H1 (cell line): ENCODE data around the gene MEGF11. TPM values are rescaled to one million over a fixed set of nuclear protein-coding genes. Genes with fewer than 3 reads are reported as not detected.

ENCODE experiments used
- CTCF ChIA-PET: fragments of 300-600 bp; sonication (Branson Sonifier 250); formaldehyde crosslinking; loops from one replicate; lab custom pipeline; 2021; ENCODE audit not compliant: partially characterized antibody; lab: Charles Lee
- POLR2A ChIA-PET: fragments of 300-600 bp; sonication (Branson Sonifier 250); formaldehyde crosslinking; loops from one replicate; lab custom pipeline; 2021; ENCODE audit warnings: inconsistent platforms; ENCODE audit not compliant: partially characterized antibody; lab: Charles Lee
- DNase-seq, 2 experiments: peaks; one replicate each; pipeline versions ENCODE4 v3.0.0 to v3.0.0-alpha.2; 2010 to 2022; ENCODE audit warnings: low spot score in 2 of 2, low read depth in 1 of 2, mixed read lengths in 1 of 2
- FAIRE-seq: peaks from 2 replicates; lab custom pipeline; 2011; peaks lifted over from hg19 to GRCh38; lab: Jason Lieb, UNC
- H2AFZ ChIP-seq: 2 replicates; pipeline ENCODE4 v1.8.1; 2012; ENCODE audit warnings: low read length, inconsistent platforms
- H2AK5ac ChIP-seq: 2 replicates; pipeline ENCODE4 v1.6.1; 2013; ENCODE audit warnings: low read depth, low read length
- H2BK120ac ChIP-seq: replicated peaks from 2 replicates; pipeline ENCODE3; 2013; ENCODE audit warnings: low read depth, low read length, inconsistent platforms
- H2BK12ac ChIP-seq: 2 replicates; pipeline ENCODE4 v1.6.1; 2013; ENCODE audit warnings: low read depth, low read length
- H2BK15ac ChIP-seq: 2 replicates; pipeline ENCODE4 v1.6.1; 2013; ENCODE audit warnings: low read length
- H2BK20ac ChIP-seq: 2 replicates; pipeline ENCODE4 v1.6.1; 2013; ENCODE audit warnings: low read length
- H2BK5ac ChIP-seq: 2 replicates; pipeline ENCODE4 v1.6.1; 2013; ENCODE audit warnings: low read depth, low read length
- H3K14ac ChIP-seq: 2 replicates; pipeline ENCODE4 v1.6.1; 2013; ENCODE audit warnings: inconsistent platforms; ENCODE audit not compliant: insufficient read length
- H3K18ac ChIP-seq: 2 replicates; pipeline ENCODE4 v1.6.1; 2013; ENCODE audit warnings: low read length; ENCODE audit errors: extremely low read depth
- H3K23ac ChIP-seq: 2 replicates; pipeline ENCODE4 v1.6.1; 2013; ENCODE audit warnings: inconsistent platforms; ENCODE audit not compliant: insufficient read length
- H3K23me2 ChIP-seq: 2 replicates; pipeline ENCODE4 v1.6.1; 2013; ENCODE audit warnings: low read depth, low read length
- H3K27ac ChIP-seq: 2 replicates; pipeline ENCODE4 v1.6.1; 2011; ENCODE audit warnings: low read depth, low read length, inconsistent platforms
- H3K27me3 ChIP-seq, 4 experiments: replicated peaks in 1 of 4; 1 replicate in 1 of 4; 2 replicates in 3 of 4; pipeline versions ENCODE4 v1.6.1 to v1.8.1; 2011 to 2013; ENCODE audit warnings: low read length in 3 of 4, mild to moderate bottlenecking in 3 of 4, inconsistent platforms in 2 of 4, mixed read lengths in 2 of 4, moderate library complexity in 1 of 4; ENCODE audit not compliant: control insufficient read depth in 3 of 4, insufficient read depth in 3 of 4; ENCODE audit errors: extremely low read depth in 1 of 4
- H3K36me3 ChIP-seq, 4 experiments: 2 replicates each; pipeline versions ENCODE4 v1.6.1 to v1.8.1; 2011 to 2013; ENCODE audit warnings: mild to moderate bottlenecking in 4 of 4, low read length in 3 of 4, moderate library complexity in 2 of 4, control low read depth in 1 of 4, inconsistent platforms in 1 of 4; ENCODE audit not compliant: insufficient read depth in 4 of 4, control insufficient read depth in 2 of 4
- H3K4ac ChIP-seq: replicated peaks from 2 replicates; pipeline ENCODE3; 2013; ENCODE audit warnings: low read length, low read depth, mixed read lengths, inconsistent platforms; ENCODE audit not compliant: insufficient read length
- H3K4me1 ChIP-seq, 4 experiments: replicated peaks in 1 of 4; 1 replicate in 1 of 4; 2 replicates in 3 of 4; pipeline versions ENCODE4 v1.6.1 to v1.8.1; 2011 to 2013; ENCODE audit warnings: low read length in 3 of 4, inconsistent platforms in 2 of 4, mixed read lengths in 1 of 4; ENCODE audit not compliant: insufficient read depth in 4 of 4, control insufficient read depth in 3 of 4
- H3K4me2 ChIP-seq, 2 experiments: 2 replicates each; pipeline versions ENCODE4 v1.6.1 to v1.8.1; 2011 to 2013; ENCODE audit warnings: low read depth in 2 of 2, low read length in 2 of 2, control low read depth in 1 of 2, inconsistent platforms in 1 of 2, mild to moderate bottlenecking in 1 of 2; ENCODE audit not compliant: insufficient read depth in 1 of 2
- H3K4me3 ChIP-seq, 4 experiments: fragments of 200-600, 300-600 bp in 1 of 4; sonication (generic), shearing (Covaris generic), sonication (Bioruptor Twin) in 1 of 4; 2 replicates each; pipeline versions ENCODE4 v1.5.1 to v1.8.1; 2011 to 2016; ENCODE audit warnings: low read length in 4 of 4, low read depth in 3 of 4, control low read depth in 2 of 4, inconsistent platforms in 2 of 4, mild to moderate bottlenecking in 2 of 4, mixed read lengths in 1 of 4, moderate library complexity in 1 of 4; ENCODE audit not compliant: insufficient read depth in 2 of 4; ENCODE audit errors: extremely low read depth in 1 of 4
- H3K56ac ChIP-seq: replicated peaks from 2 replicates; pipeline ENCODE3; 2013; ENCODE audit warnings: low read depth, mild to moderate bottlenecking, mixed read lengths, low read length, inconsistent platforms; ENCODE audit not compliant: insufficient read length
- H3K79me1 ChIP-seq: 2 replicates; pipeline ENCODE4 v1.6.1; 2013; ENCODE audit warnings: low read depth, low read length, control low read depth
- H3K79me2 ChIP-seq, 2 experiments: 2 replicates each; pipeline versions ENCODE4 v1.6.1 to v1.8.1; 2012 to 2013; ENCODE audit warnings: low read length in 2 of 2, mild to moderate bottlenecking in 2 of 2, inconsistent platforms in 1 of 2; ENCODE audit not compliant: insufficient read depth in 2 of 2, control insufficient read depth in 1 of 2
- H3K9ac ChIP-seq, 4 experiments: replicated peaks in 1 of 4; 1 replicate in 1 of 4; 2 replicates in 3 of 4; pipeline versions ENCODE4 v1.6.1 to v1.8.1; 2011 to 2013; ENCODE audit warnings: low read depth in 3 of 4, low read length in 3 of 4, control low read depth in 2 of 4, mild to moderate bottlenecking in 2 of 4, moderate library complexity in 2 of 4, inconsistent platforms in 1 of 4; ENCODE audit errors: extremely low read depth in 1 of 4
- H3K9me3 ChIP-seq, 2 experiments: 2 replicates each; pipeline versions ENCODE4 v1.6.1 to v1.8.1; 2012 to 2013; ENCODE audit warnings: mild to moderate bottlenecking in 2 of 2, moderate library complexity in 2 of 2, control low read depth in 1 of 2, inconsistent platforms in 1 of 2, low read depth in 1 of 2, low read length in 1 of 2, mixed read lengths in 1 of 2; ENCODE audit not compliant: insufficient read depth in 2 of 2
- H4K20me1 ChIP-seq, 2 experiments: replicated peaks in 1 of 2; 2 replicates each; pipeline versions ENCODE3 to v1.8.1; 2011 to 2013; ENCODE audit warnings: inconsistent platforms in 2 of 2, low read length in 2 of 2, mild to moderate bottlenecking in 1 of 2; ENCODE audit not compliant: insufficient read depth in 2 of 2, control insufficient read depth in 1 of 2
- H4K5ac ChIP-seq: 2 replicates; pipeline ENCODE4 v1.6.1; 2013; ENCODE audit warnings: low read length, low read depth, mixed read lengths, inconsistent platforms; ENCODE audit not compliant: insufficient read length
- H4K8ac ChIP-seq: 2 replicates; pipeline ENCODE4 v1.8.0; 2013; ENCODE audit warnings: mild to moderate bottlenecking, moderate library complexity, low read length, inconsistent platforms; ENCODE audit not compliant: insufficient read depth; ENCODE audit errors: extremely low read depth
- H4K91ac ChIP-seq: replicated peaks from 2 replicates; pipeline ENCODE3; 2013; ENCODE audit warnings: low read length, mixed read lengths, inconsistent platforms; ENCODE audit not compliant: insufficient read length
- CEBPB ChIP-seq: IDR thresholded peaks from 2 replicates; pipeline ENCODE4 v1.6.1; 2012; ENCODE audit warnings: low read depth, low read length
- CTCF ChIP-seq, 3 experiments: IDR thresholded peaks; 1 replicate in 2 of 3; 2 replicates in 1 of 3; pipeline versions ENCODE4 v1.5.1 to v1.6.1; 2011; ENCODE audit warnings: low read length in 3 of 3, mild to moderate bottlenecking in 3 of 3, inconsistent platforms in 2 of 3, low read depth in 1 of 3, moderate library complexity in 1 of 3; ENCODE audit not compliant: insufficient read depth in 1 of 3; ENCODE audit errors: control extremely low read depth in 1 of 3
- PHF8 ChIP-seq: fragments of 200-600 bp; sonication (generic); conservative IDR thresholded peaks from 2 replicates; pipeline ENCODE4 v1.7.1; 2012; ENCODE audit warnings: low read depth, mild to moderate bottlenecking, inconsistent platforms, low read length, moderate library complexity
- POLR2A ChIP-seq, 2 experiments: IDR thresholded peaks; 1 replicate in 1 of 2; 2 replicates in 1 of 2; pipeline ENCODE4 v1.6.1; 2011; ENCODE audit warnings: low read depth in 2 of 2, low read length in 2 of 2, mild to moderate bottlenecking in 2 of 2; ENCODE audit errors: control extremely low read depth in 1 of 2
- RNF2 ChIP-seq: fragments of 200-900, 300-1000 bp; sonication (generic); IDR thresholded peaks from 2 replicates; pipeline ENCODE4 v1.7.1; 2016; ENCODE audit warnings: borderline replicate concordance, low read depth, mild to moderate bottlenecking, antibody characterized with exemption, low read length; ENCODE audit not compliant: poor library complexity, severe bottlenecking; ENCODE audit errors: missing control alignments
- SP1 ChIP-seq: IDR thresholded peaks from 2 replicates; pipeline ENCODE4 v1.6.1; 2011; ENCODE audit warnings: low read depth, low read length
- TEAD4 ChIP-seq: IDR thresholded peaks from 2 replicates; pipeline ENCODE4 v1.6.1; 2012; ENCODE audit warnings: low read depth, low read length, inconsistent platforms, mixed read lengths
- WGBS, 2 experiments: shearing (Covaris generic) in 1 of 2; methylation state at CpG; one replicate each; pipeline versions ENCODE4 v1.1.6 to v1.1.7; 2013 to 2015; ENCODE audit warnings: low lambda C conversion rate in 2 of 2, mixed read lengths in 2 of 2, inconsistent platforms in 1 of 2, low coverage in 1 of 2, missing lambda C conversion rate in 1 of 2; ENCODE audit not compliant: insufficient replicate concordance in 2 of 2, insufficient coverage in 1 of 2, insufficient read length in 1 of 2; ENCODE audit errors: extremely low coverage in 1 of 2, missing lambda C conversion rate in 1 of 2; 5-methylcytosine and 5-hydroxymethylcytosine counted together
- polyA plus RNA-seq, 7 experiments: library from polyadenylated mRNA; depleted of rRNA in 3 of 7; stranded (reverse) in 5 of 7; unstranded in 2 of 7; fragments of >200 nt in 5 of 7; fragments of 200-250 nt in 2 of 7; gene quantifications; 1 replicate in 5 of 7; 2 replicates in 1 of 7; 4 replicates in 1 of 7; pipeline versions ENCODE4 v1.2.1 to v1.2.3, GENCODE V29; 2011 to 2013; ENCODE audit warnings: missing spikeins in 2 of 7, mixed read lengths in 2 of 7
- total RNA-seq: library from RNA; stranded (reverse); fragmentation: NEBNext Ultra II Directional; extraction: Animal tissue kit (Norgen Biotek cat#: 25700); gene quantifications from 2 replicates; pipeline ENCODE4 v1.2.1, GENCODE V29; 2021

Gene MEGF11
- total and polyA plus RNA-seq, 2 of the 8 experiments (the other 6 are each of a cell fraction or from before 2014, with no cell fraction given): 4.4 to 4.8 TPM

GRCh38 chr15:66155065-66155464 lies 98.5 kb downstream of the MEGF11 start:
- Histone ChIP-seq H2BK20ac (no peak overlapping the region), H2AK5ac (no peak overlapping the region), H3K9ac (no peak overlapping the region), H3K23ac (no peak overlapping the region), H3K14ac (no peak overlapping the region), H3K4ac (no peak overlapping the region), H4K91ac (no peak overlapping the region), H3K36me3 (no peaks in the 10 kb centered on the region), H4K5ac (no peak overlapping the region), H3K4me2 (no peak overlapping the region), H3K27me3 (no peaks in the 10 kb centered on the region), H2AFZ (no peak overlapping the region), H3K9me3 (no peaks in the 10 kb centered on the region), H2BK5ac (no peak overlapping the region), H3K79me1 (no peaks in the 10 kb centered on the region), H3K56ac (no peak overlapping the region), H3K4me3 (no peak overlapping the region), H2BK15ac (no peak overlapping the region), H4K20me1 (no peaks in the 10 kb centered on the region), H3K27ac (no peak overlapping the region), H3K18ac (no peak overlapping the region), H3K23me2 (no peaks in the 10 kb centered on the region; the same call in 1 of the 2 replicates), H2BK12ac (no peak overlapping the region), H4K8ac (no peak overlapping the region; the same call in 1 of the 2 replicates), H3K4me1 (no peaks in the 10 kb centered on the region), H3K79me2 (no peaks in the 10 kb centered on the region), H2BK120ac (no peak overlapping the region)
- FAIRE-seq: no peak
- ChIA-PET CTCF (interaction anchor here (1.0 to 1.2 kb wide), 3 partner anchors 34 to 74 kb away, joined by 3 read pairs; no protein-coding TSS in a partner anchor), POLR2A (no interaction called here)
- TF ChIP-seq PHF8: no peak
- TF ChIP-seq POLR2A (IDR thresholded peaks at IDR 0.05; ENCODE audit: control extremely low read depth in 1 of 2, low read depth in 2 of 2, low read length in 2 of 2): no peak
- no peak for TF ChIP-seq CEBPB
- TF ChIP-seq TEAD4: no peak
- TF ChIP-seq RNF2: no peak
- TF ChIP-seq CTCF (IDR thresholded peaks at IDR 0.05; ENCODE audit: control extremely low read depth in 1 of 3, insufficient read depth in 1 of 3, low read depth in 1 of 3, low read length in 3 of 3): no peak
- TF ChIP-seq SP1: no peak
- DNase-seq: no peak
- WGBS, 2 experiments: 91% methylated on average over 5 of the region's 5 CpGs; no CpG with 5 or more reads in 1 of the 2 experiments
